Subcutaneous abdominal adipose tissue (tissue), 5 donors: Measurements from ENCODE around the gene G6PD.

Experiments used
- H3K27ac ChIP-seq: one replicate; pipeline ENCODE4 v1.7.0; 2013; ENCODE audit warnings: low read depth, mild to moderate bottlenecking, inconsistent platforms, low read length, moderate library complexity
- H3K27me3 ChIP-seq, 5 donors: one replicate each; pipeline ENCODE4 v1.7.0; 2013; ENCODE audit warnings: low read length in 5 of 5, inconsistent platforms in 1 of 5; ENCODE audit not compliant: control insufficient read depth in 5 of 5, insufficient read depth in 4 of 5
- H3K36me3 ChIP-seq, 5 donors: one replicate each; pipeline ENCODE4 v1.7.0; 2013; ENCODE audit warnings: low read length in 5 of 5; ENCODE audit not compliant: control insufficient read depth in 5 of 5, insufficient read depth in 5 of 5
- H3K4me1 ChIP-seq, 5 donors: one replicate each; pipeline ENCODE4 v1.7.0; 2013; ENCODE audit warnings: low read length in 5 of 5, mild to moderate bottlenecking in 3 of 5, moderate library complexity in 1 of 5; ENCODE audit not compliant: control insufficient read depth in 5 of 5, insufficient read depth in 5 of 5
- H3K4me3 ChIP-seq, 5 donors: one replicate each; pipeline ENCODE4 v1.7.0; 2013; ENCODE audit warnings: low read length in 5 of 5, low read depth in 1 of 5
- H3K9ac ChIP-seq, 5 donors: one replicate each; pipeline ENCODE4 v1.7.0; 2013; ENCODE audit warnings: low read length in 5 of 5, mild to moderate bottlenecking in 4 of 5, moderate library complexity in 3 of 5
- H3K9me3 ChIP-seq, 5 donors: one replicate each; pipeline ENCODE4 v1.7.0; 2013; ENCODE audit warnings: low read length in 5 of 5; ENCODE audit not compliant: control insufficient read depth in 5 of 5
- donor health status: healthy.
- donor health status: healthy.
- donor health status: healthy.
- donor health status: healthy.
- donor health status: healthy.

The G6PD gene

GRCh38 chrX:154490021-154490413 is 56.6 kb downstream of the G6PD start:
- H3K9me3 ChIP-seq, result peaks cover 0 to 3% (median 0%) of the 10 kb centered on the region in 5 donors
- H3K9ac ChIP-seq, result peak overlapping the region; percentile 38 to 76 (median 69)
- H3K4me1 ChIP-seq, result peaks cover 0 to 44% (median 27%) of the 10 kb centered on the region in 5 donors
- peak overlapping the region; percentile 60 to 81 (median 69) for H3K4me3 ChIP-seq
- peaks cover 0 to 12% (median 9%) of the 10 kb centered on the region in 5 donors for H3K27me3 ChIP-seq
- H3K36me3 ChIP-seq, result peaks cover 0 to 16% (median 12%) of the 10 kb centered on the region in 5 donors
- peak overlapping the region; percentile 69 for H3K27ac ChIP-seq

- H3K9ac ChIP-seq, result no peak overlapping the region
Observed at GRCh38 chrX:154489182-154489581, 57.5 kb downstream of the G6PD start.

GRCh38 chrX:154488336-154489075 is 58.1 kb downstream of the G6PD start:
- Histone ChIP-seq H3K4me1 (peaks cover 0 to 50% (median 31%) of the 10 kb centered on the region in 5 donors), H3K27ac (no peak overlapping the region), H3K36me3 (peaks cover 0 to 26% (median 15%) of the 10 kb centered on the region in 5 donors), H3K9ac (no peak overlapping the region), H3K27me3 (peaks cover 0 to 12% (median 9%) of the 10 kb centered on the region in 5 donors), H3K4me3 (no peak overlapping the region), H3K9me3 (peaks cover 0 to 3% (median 0%) of the 10 kb centered on the region in 5 donors)

More at GRCh38 chrX:154489182-154489581, 57.5 kb downstream of the G6PD start:
- no peak overlapping the region for H3K27ac ChIP-seq
- H3K4me1 ChIP-seq, result peaks cover 0 to 50% (median 31%) of the 10 kb centered on the region in 5 donors
- peaks cover 0 to 12% (median 9%) of the 10 kb centered on the region in 5 donors for H3K27me3 ChIP-seq
- H3K9me3 ChIP-seq, result peaks cover 0 to 3% (median 0%) of the 10 kb centered on the region in 5 donors
- peaks cover 0 to 24% (median 15%) of the 10 kb centered on the region in 5 donors for H3K36me3 ChIP-seq
- peak overlapping the region; percentile 60 to 81 (median 69) for H3K4me3 ChIP-seq

GRCh38 chrX:154487518-154488290 is 58.9 kb downstream of the G6PD start:
- Histone ChIP-seq H3K9ac (no peak overlapping the region), H3K27ac (no peak overlapping the region), H3K27me3 (peaks cover 0 to 12% (median 10%) of the 10 kb centered on the region in 5 donors), H3K36me3 (peaks cover 0 to 26% (median 15%) of the 10 kb centered on the region in 5 donors), H3K4me1 (peaks cover 0 to 50% (median 31%) of the 10 kb centered on the region in 5 donors), H3K9me3 (peaks cover 0 to 3% (median 0%) of the 10 kb centered on the region in 5 donors), H3K4me3 (no peak overlapping the region)

GRCh38 chrX:154486396-154487207 is 60.0 kb downstream of the G6PD start, which contains the start of gene UBL4A:
UBL4A (minus strand) TSS chrX:154486615; CDS start chrX:154486584, 31 bp downstream.
- Histone ChIP-seq H3K4me1 (peaks cover 0 to 50% (median 31%) of the 10 kb centered on the region in 5 donors), H3K9ac (peak within 1 kb of the TSS in 3 of 5 donors; percentile 43 to 46 (median 43)), H3K36me3 (peaks cover 0 to 26% (median 15%) of the 10 kb centered on the region in 5 donors), H3K9me3 (peaks cover 0 to 3% (median 0%) of the 10 kb centered on the region in 5 donors), H3K27me3 (peaks cover 0 to 12% (median 12%) of the 10 kb centered on the region in 5 donors), H3K27ac (peak within 1 kb of the TSS; percentile 41), H3K4me3 (peak within 1 kb of the TSS in 4 of 5 donors; percentile 50 to 68 (median 58))

GRCh38 chrX:154486052-154486395 is 60.6 kb downstream of the G6PD start:
- peaks cover 0 to 26% (median 15%) of the 10 kb centered on the region in 5 donors for H3K36me3 ChIP-seq
- H3K27ac ChIP-seq, result peak overlapping the region; percentile 37
- peak overlapping the region in 4 of 5 donors; percentile 50 to 68 (median 58) for H3K4me3 ChIP-seq
- H3K27me3 ChIP-seq, result peaks cover 0 to 12% (median 12%) of the 10 kb centered on the region in 5 donors
- H3K9me3 ChIP-seq, result peaks cover 0 to 3% (median 0%) of the 10 kb centered on the region in 5 donors
- peak overlapping the region in 3 of 5 donors; percentile 43 to 46 (median 43) for H3K9ac ChIP-seq
- H3K4me1 ChIP-seq, result peaks cover 0 to 46% (median 31%) of the 10 kb centered on the region in 5 donors

GRCh38 chrX:154485150-154486051 is 61.2 kb downstream of the G6PD start:
- Histone ChIP-seq H3K27ac (peak overlapping the region; percentile 37), H3K4me3 (peak overlapping the region in 4 of 5 donors; percentile 50 to 68 (median 58)), H3K27me3 (peaks cover 0 to 12% (median 12%) of the 10 kb centered on the region in 5 donors), H3K9me3 (peaks cover 0 to 3% (median 0%) of the 10 kb centered on the region in 5 donors), H3K9ac (peak overlapping the region in 3 of 5 donors; percentile 23 to 46 (median 43)), H3K36me3 (peaks cover 0 to 26% (median 15%) of the 10 kb centered on the region in 5 donors), H3K4me1 (peaks cover 0 to 45% (median 31%) of the 10 kb centered on the region in 5 donors)

- H3K4me1 ChIP-seq, result peaks cover 0 to 40% (median 26%) of the 10 kb centered on the region in 5 donors
- no peak overlapping the region for H3K4me3 ChIP-seq
- no peak overlapping the region for H3K27ac ChIP-seq
- H3K36me3 ChIP-seq, result peaks cover 0 to 26% (median 15%) of the 10 kb centered on the region in 5 donors
- peaks cover 0 to 12% (median 10%) of the 10 kb centered on the region in 5 donors for H3K27me3 ChIP-seq
- H3K9ac ChIP-seq, result no peak overlapping the region
- H3K9me3 ChIP-seq, result peaks cover 0 to 3% (median 0%) of the 10 kb centered on the region in 5 donors
Observed at GRCh38 chrX:154484255-154485149, 62.1 kb downstream of the G6PD start.
